Measurements from ENCODE around the gene ALDH18A1.
"Not testable (repeated sequence)": the region's sequence is repeated elsewhere in the genome, so short reads cannot be mapped to it uniquely, and the experiment has no call there.

ALDH18A1 gene

GRCh38 chr10:95656291-95657164 lies at the start of gene ALDH18A1:
ALDH18A1 (minus strand) TSS chr10:95656711; CDS start chr10:95653377, 3,334 bp downstream.
- DNase-seq, result peak; percentile 93

GRCh38 chr10:95698415-95698814 lies 41.9 kb upstream of the ALDH18A1 start:
- DNase-seq, result no peak

- DNase-seq, result peak; percentile 7
Observed at GRCh38 chr10:95697429-95697828, 40.9 kb upstream of the ALDH18A1 start.

- DNase-seq, result no peak
Observed at GRCh38 chr10:95694665-95695064, 38.2 kb upstream of the ALDH18A1 start.

GRCh38 chr10:95693668-95694534 lies 37.4 kb upstream of the ALDH18A1 start, which contains the start of gene TCTN3:
TCTN3 (minus strand) TSS chr10:95693927; CDS start chr10:95693899, 28 bp downstream.
- DNase-seq, result peak; percentile 99

- DNase-seq, result no peak
Observed at GRCh38 chr10:95693071-95693667, 36.7 kb upstream of the ALDH18A1 start.

GRCh38 chr10:95691281-95691680 lies 34.8 kb upstream of the ALDH18A1 start:
- DNase-seq, result no peak

- DNase-seq, result no peak
Observed at GRCh38 chr10:95688648-95689047, 32.1 kb upstream of the ALDH18A1 start.

GRCh38 chr10:95683966-95684365 lies 27.5 kb upstream of the ALDH18A1 start:
- no peak for DNase-seq

- DNase-seq, result no peak
Observed at GRCh38 chr10:95675403-95676116, 19.0 kb upstream of the ALDH18A1 start.

GRCh38 chr10:95674643-95675042 lies 18.1 kb upstream of the ALDH18A1 start:
- no peak for DNase-seq

- not testable (repeated sequence) for DNase-seq
Observed at GRCh38 chr10:95672641-95673040, 16.1 kb upstream of the ALDH18A1 start.

- no peak for DNase-seq
Observed at GRCh38 chr10:95664543-95664942, 8.0 kb upstream of the ALDH18A1 start.

GRCh38 chr10:95663496-95663895 lies 7.0 kb upstream of the ALDH18A1 start:
- DNase-seq, result no peak

GRCh38 chr10:95661818-95662217 lies 5.3 kb upstream of the ALDH18A1 start:
- DNase-seq, result no peak

GRCh38 chr10:95660283-95660682 lies 3.8 kb upstream of the ALDH18A1 start:
- DNase-seq, result no peak

GRCh38 chr10:95657250-95657649 lies 739 bp upstream of the ALDH18A1 start:
- DNase-seq, result no peak

GRCh38 chr10:95655571-95656290 lies 780 bp downstream of the ALDH18A1 start:
- DNase-seq, result peak; percentile 22

- DNase-seq, result no peak
Observed at GRCh38 chr10:95653895-95654294, 2.6 kb downstream of the ALDH18A1 start.

GRCh38 chr10:95651346-95652060 lies 5.0 kb downstream of the ALDH18A1 start:
- no peak for DNase-seq

GRCh38 chr10:95650232-95650631 lies 6.3 kb downstream of the ALDH18A1 start:
- DNase-seq, result no peak
